ENCODE data around the gene LPCAT1. TPM values are rescaled to one million over a fixed set of nuclear protein-coding genes. Genes with fewer than 3 reads are reported as not detected.

The LPCAT1 gene
- total and polyA plus RNA-seq, 2 donors (not counting 3 experiments of a cell fraction or from before 2014, with no cell fraction given): 28.9 to 57.2 TPM

- no peak for FAIRE-seq
- no peak for TF ChIP-seq POLR2A (IDR thresholded peaks at IDR 0.05; ENCODE audit: low read depth, low read length)
- no peak for TF ChIP-seq MAX (IDR thresholded peaks at IDR 0.05; ENCODE audit: insufficient read depth, insufficient read length)
- TF ChIP-seq MYC (IDR thresholded peaks at IDR 0.05; ENCODE audit: low read depth, low read length): no peak
- no peak for TF ChIP-seq CTCF (IDR thresholded peaks at IDR 0.05; ENCODE audit: extremely low read depth in 1 of 2, insufficient read depth in 1 of 2, low read depth in 1 of 2, low read length in 2 of 2)
- no peak for TF ChIP-seq GATA2 (IDR thresholded peaks at IDR 0.05; ENCODE audit: insufficient read depth, insufficient read length, low read depth, low read length)
- TF ChIP-seq POLR2AphosphoS5 (IDR thresholded peaks at IDR 0.05; ENCODE audit: insufficient read depth, low read depth, low read length): no peak
- no peak overlapping the region for H3K27ac ChIP-seq (ENCODE audit: insufficient read depth, low read depth, low read length)
- BruUV-seq (replicated peaks): no TSS peak
- no peak overlapping the region for H3K4me3 ChIP-seq (replicated peaks in 1 of 3; ENCODE audit: insufficient read depth in 1 of 3, low read depth in 1 of 3, low read length in 3 of 3)
- DNase-seq (ENCODE audit: low read depth, low spot score): no peak
- H3K9ac ChIP-seq (replicated peaks; ENCODE audit: extremely low read depth, insufficient read depth, low read length): no peak overlapping the region
- dilution Hi-C loops (cut with MboI; ENCODE audit: extremely low pct_ligation_motif_present, low sequenced_read_pairs) (no loop called here), intact Hi-C loops (cut with micrococcal nuclease) (no loop called here)
- H3K4me2 ChIP-seq (ENCODE audit: insufficient read depth, low read length): no peak overlapping the region
- H2AFZ ChIP-seq (ENCODE audit: low read depth, low read length): no peak overlapping the region
- H3K9me3 ChIP-seq (replicated peaks; ENCODE audit: control insufficient read depth, insufficient read depth, low read length): no peaks in the 10 kb centered on the region
- ChIA-PET CTCF (no interaction called here), POLR2A (no interaction called here)
- H3K27me3 ChIP-seq (ENCODE audit: control insufficient read depth in 2 of 2, insufficient read depth in 2 of 2, low read length in 2 of 2): no peaks in the 10 kb centered on the region
- no peaks in the 10 kb centered on the region for H3K36me3 ChIP-seq (ENCODE audit: control insufficient read depth in 2 of 2, extremely low read depth in 1 of 2, insufficient read depth in 2 of 2, low read length in 2 of 2)
- no peaks in the 10 kb centered on the region for H3K79me2 ChIP-seq (ENCODE audit: control insufficient read depth, insufficient read depth, low read length)
- H3K4me1 ChIP-seq (ENCODE audit: control insufficient read depth, extremely low read depth, insufficient read depth, low read length): peaks cover 8% of the 10 kb centered on the region
- H4K20me1 ChIP-seq (replicated peaks; ENCODE audit: control insufficient read depth, extremely low read depth, insufficient read depth, low read length): no peaks in the 10 kb centered on the region
- H3K9me1 ChIP-seq (replicated peaks; ENCODE audit: control insufficient read depth, extremely low read depth, insufficient read depth, low read length): no peaks in the 10 kb centered on the region
These were observed 47.2 kb upstream of the LPCAT1 start for GRCh38 chr5:1570975-1571374.
